Measurements from ENCODE around the gene SHMT2. TPM values are rescaled to one million over a fixed set of nuclear protein-coding genes. Genes with fewer than 3 reads are reported as not detected.

Gene SHMT2
- total RNA-seq, 4 donors from 2014 or later, result 20.5 to 42.4 (median 34.4) TPM

DNA sequence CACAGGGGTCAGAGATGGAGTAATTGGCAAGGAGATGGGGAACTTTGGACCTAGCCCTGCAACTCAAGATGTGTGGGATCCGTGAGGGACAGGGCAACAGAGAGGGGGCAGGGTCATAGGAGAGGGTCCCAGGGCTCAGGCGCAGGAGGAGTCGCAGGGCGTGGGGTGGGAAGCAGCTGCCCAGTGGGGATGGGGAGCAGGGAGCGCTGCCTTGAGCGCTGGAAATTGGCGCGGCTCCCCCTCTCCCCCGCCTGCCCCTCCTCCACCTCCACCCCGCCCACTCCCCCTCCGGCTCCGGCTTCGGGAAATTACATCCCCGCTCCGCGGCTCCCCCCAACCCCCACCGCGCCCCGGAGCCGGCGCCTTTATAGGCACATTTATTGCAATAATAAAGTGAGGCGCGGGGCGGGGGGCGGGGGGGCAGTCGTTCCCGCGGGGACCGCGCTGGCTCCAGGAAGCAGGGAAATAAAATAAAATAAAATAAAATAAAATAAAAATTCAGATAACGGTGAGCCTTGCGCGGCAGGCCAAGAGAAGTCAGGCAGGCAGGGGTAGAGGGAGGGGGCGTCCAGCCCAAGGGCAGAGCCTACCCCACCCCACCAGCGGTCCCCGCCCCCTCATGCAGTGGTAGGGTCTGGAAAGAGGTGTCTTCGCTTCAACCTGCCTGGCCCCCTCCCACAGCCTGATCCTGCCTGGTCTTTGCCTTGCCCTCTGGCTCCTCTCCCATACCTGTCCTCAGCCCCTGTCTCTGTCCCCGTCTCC, 9.3 kb upstream of the SHMT2 start:
- H3K27me3 ChIP-seq, result peaks cover 99% of the 10 kb centered on the region
- H3K4me3 ChIP-seq, result no peak overlapping the region
- WGBS, 2 donors (ENCODE audit: low coverage in 1 of 2), result 12 to 28% methylated on average over 5 to 17 of the region's 38 CpGs
- no peaks in the 10 kb centered on the region for H3K9me3 ChIP-seq
- H3K36me3 ChIP-seq, result no peaks in the 10 kb centered on the region
- H3K4me1 ChIP-seq, result peaks cover 0 to 44% (median 14%) of the 10 kb centered on the region in 3 donors
- TF ChIP-seq POLR2A (IDR thresholded peaks at IDR 0.05) (no peak), POLR2AphosphoS5 (IDR thresholded peaks at IDR 0.05) (no peak), EP300 (IDR thresholded peaks at IDR 0.05) (no peak)
- TF ChIP-seq, protein P1, sequence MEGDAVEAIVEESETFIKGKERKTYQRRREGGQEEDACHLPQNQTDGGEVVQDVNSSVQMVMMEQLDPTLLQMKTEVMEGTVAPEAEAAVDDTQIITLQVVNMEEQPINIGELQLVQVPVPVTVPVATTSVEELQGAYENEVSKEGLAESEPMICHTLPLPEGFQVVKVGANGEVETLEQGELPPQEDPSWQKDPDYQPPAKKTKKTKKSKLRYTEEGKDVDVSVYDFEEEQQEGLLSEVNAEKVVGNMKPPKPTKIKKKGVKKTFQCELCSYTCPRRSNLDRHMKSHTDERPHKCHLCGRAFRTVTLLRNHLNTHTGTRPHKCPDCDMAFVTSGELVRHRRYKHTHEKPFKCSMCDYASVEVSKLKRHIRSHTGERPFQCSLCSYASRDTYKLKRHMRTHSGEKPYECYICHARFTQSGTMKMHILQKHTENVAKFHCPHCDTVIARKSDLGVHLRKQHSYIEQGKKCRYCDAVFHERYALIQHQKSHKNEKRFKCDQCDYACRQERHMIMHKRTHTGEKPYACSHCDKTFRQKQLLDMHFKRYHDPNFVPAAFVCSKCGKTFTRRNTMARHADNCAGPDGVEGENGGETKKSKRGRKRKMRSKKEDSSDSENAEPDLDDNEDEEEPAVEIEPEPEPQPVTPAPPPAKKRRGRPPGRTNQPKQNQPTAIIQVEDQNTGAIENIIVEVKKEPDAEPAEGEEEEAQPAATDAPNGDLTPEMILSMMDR (IDR thresholded peaks at IDR 0.05), result no peak
- ATAC-seq, result no peak
- no peak overlapping the region for H3K27ac ChIP-seq

DNA sequence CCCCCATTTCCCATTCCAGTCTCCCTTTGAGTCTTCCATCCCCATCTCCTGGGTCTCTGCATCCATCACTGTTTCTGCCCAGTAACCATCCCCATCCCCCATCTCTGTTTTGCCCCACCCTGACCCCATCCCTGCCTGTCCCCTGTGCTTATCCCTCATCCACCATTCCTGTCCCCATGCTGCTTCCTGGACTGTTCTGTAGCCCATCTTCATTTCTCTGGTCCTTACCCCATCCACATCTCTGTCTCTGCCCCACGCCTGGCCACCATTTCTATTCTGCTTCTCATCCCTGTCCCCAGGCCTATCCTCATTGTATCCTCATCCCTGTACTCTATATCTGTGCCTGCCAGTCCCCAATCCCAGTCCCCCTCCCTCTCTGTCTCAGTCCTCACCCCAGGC, 8.7 kb upstream of the SHMT2 start:
- TF ChIP-seq EP300 (IDR thresholded peaks at IDR 0.05) (no peak), POLR2AphosphoS5 (IDR thresholded peaks at IDR 0.05) (no peak), POLR2A (IDR thresholded peaks at IDR 0.05) (no peak)
- TF ChIP-seq, protein P1 (IDR thresholded peaks at IDR 0.05), result no peak
- WGBS, 2 donors (ENCODE audit: low coverage in 1 of 2), result 56 to 86% methylated on average over 1 of the region's 1 CpG
- Histone ChIP-seq H3K27ac (no peak overlapping the region), H3K4me3 (no peak overlapping the region), H3K27me3 (peaks cover 99% of the 10 kb centered on the region), H3K4me1 (peaks cover 0 to 44% (median 14%) of the 10 kb centered on the region in 3 donors), H3K36me3 (no peaks in the 10 kb centered on the region), H3K9me3 (no peaks in the 10 kb centered on the region)
- ATAC-seq, result no peak

DNA sequence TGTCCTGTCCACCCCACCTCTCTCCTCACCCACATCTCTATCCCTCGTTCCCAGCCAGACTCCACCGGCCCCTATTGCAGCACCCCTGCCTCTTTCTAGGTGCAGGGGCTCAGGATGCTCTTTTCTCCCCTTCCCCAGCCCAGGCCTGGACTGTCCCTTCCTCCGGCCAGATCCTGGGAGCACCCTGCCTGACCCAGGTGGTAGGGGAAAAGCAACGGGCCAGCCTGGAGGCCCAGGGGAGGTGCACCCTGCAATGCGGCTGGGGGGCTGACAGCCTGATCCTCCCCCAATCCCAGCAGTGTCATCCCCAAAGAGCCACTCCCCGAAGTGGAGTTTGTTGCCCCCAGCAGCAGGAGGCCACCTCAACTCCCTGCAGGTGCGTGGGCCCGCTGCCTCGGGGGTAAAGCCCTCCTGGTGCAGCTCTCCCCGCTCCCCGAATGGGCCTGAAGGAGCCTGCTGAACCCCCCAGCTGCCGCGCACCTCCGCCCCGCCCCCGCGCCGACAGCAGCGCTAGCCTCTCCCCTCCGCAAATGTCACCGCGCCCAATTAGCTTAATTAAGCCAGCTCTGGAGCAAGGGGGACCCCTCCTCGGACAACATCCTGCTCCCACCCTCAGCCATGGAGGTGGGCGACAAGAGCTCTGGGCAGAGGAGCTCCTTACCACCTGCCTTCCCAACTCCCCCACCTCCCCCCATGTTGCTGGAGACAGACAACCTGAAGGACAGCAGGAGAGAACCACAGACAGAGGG, 8.2 kb upstream of the SHMT2 start:
- Histone ChIP-seq H3K27me3 (peaks cover 99% of the 10 kb centered on the region), H3K36me3 (no peaks in the 10 kb centered on the region), H3K4me3 (no peak overlapping the region), H3K27ac (no peak overlapping the region), H3K4me1 (peaks cover 0 to 41% (median 9%) of the 10 kb centered on the region in 3 donors), H3K9me3 (no peaks in the 10 kb centered on the region)
- TF ChIP-seq EP300 (IDR thresholded peaks at IDR 0.05) (no peak), POLR2AphosphoS5 (IDR thresholded peaks at IDR 0.05) (no peak), POLR2A (IDR thresholded peaks at IDR 0.05) (no peak)
- TF ChIP-seq, protein P1 (IDR thresholded peaks at IDR 0.05), result no peak
- ATAC-seq, result no peak
- WGBS, 2 donors (ENCODE audit: low coverage in 1 of 2), result 34% methylated on average over 6 of the region's 24 CpGs; no CpG with 5 or more reads in 1 of the 2 donors

DNA sequence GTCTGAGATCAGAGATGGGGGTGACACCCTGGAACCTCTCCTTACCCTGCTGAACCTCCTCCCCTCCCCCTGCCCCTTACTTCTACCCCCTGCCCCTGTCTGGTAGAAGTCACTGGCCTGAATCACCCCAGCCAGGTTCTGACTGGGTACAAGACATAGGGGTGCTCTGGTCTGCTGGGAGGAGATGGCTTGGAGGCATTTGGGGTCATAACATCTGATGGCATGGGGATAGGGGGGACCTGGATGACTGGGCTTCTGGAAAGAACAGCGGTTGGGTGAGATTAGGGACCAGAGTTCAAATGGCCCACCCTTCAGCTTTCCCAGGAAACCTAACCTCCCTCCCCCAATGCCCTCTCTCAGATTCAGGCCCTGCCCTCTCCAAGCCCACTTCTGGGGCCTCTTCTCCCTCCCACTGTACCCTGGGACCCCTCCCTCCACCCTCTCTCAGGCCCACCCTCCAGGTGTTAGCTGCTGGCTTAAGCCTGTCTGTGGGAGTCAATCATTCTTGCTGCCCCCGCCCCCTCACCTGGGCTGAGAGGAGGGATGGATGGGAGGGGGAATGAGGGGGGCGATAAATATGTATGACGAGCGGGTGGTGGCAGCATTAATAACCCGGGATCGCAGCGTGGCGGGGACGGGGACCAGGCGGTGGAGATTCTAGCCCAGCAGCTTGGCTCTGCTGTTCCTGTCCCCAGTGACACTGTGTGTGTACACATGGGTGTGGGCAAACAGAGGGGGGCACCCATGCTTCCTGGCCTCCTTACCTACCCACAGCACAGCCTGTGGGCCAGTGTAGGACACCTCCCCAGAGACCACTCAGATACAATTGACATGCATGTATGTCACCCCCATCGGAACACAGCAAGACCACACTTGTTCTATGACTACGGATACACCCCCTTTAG, 7.0 kb upstream of the SHMT2 start:
- Histone ChIP-seq H3K27ac (no peak overlapping the region), H3K4me3 (no peak overlapping the region), H3K27me3 (peaks cover 100% of the 10 kb centered on the region), H3K4me1 (peaks cover 0 to 38% (median 6%) of the 10 kb centered on the region in 3 donors), H3K9me3 (no peaks in the 10 kb centered on the region), H3K36me3 (no peaks in the 10 kb centered on the region)
- 35% methylated on average over 4 of the region's 13 CpGs; no CpG with 5 or more reads in 1 of the 2 donors for WGBS, 2 donors (ENCODE audit: low coverage in 1 of 2)
- TF ChIP-seq, protein P1 (IDR thresholded peaks at IDR 0.05), result no peak
- no peak for TF ChIP-seq EP300 (IDR thresholded peaks at IDR 0.05)
- no peak for TF ChIP-seq POLR2AphosphoS5 (IDR thresholded peaks at IDR 0.05)
- no peak for TF ChIP-seq POLR2A (IDR thresholded peaks at IDR 0.05)
- no peak for ATAC-seq
